ENCODE data around the gene DCAKD. TPM values are rescaled to one million over a fixed set of nuclear protein-coding genes. Genes with fewer than 3 reads are reported as not detected.

The DCAKD gene
- total RNA-seq, 1 experiment from 2014 or later: 31.9 TPM

- ATAC-seq: no peak
- H4K20me1 ChIP-seq (ENCODE audit: insufficient read depth): no peaks in the 10 kb centered on the region
- POLR2A ChIA-PET: no interaction called here
Observed at GRCh38 chr17:44992242-44992939, 59.0 kb downstream of the DCAKD start.

More at GRCh38 chr17:44992242-44992939, 59.0 kb downstream of the DCAKD start:
- Histone ChIP-seq H3K27ac (ENCODE audit: low read depth, low read length) (no peak overlapping the region), H3K9me3 (ENCODE audit: control insufficient read depth in 1 of 2, insufficient read depth in 1 of 2, low read depth in 1 of 2, low read length in 2 of 2) (no peaks in the 10 kb centered on the region), H3K9ac (ENCODE audit: low read length) (no peak overlapping the region), H3K27me3 (ENCODE audit: insufficient read depth, low read length) (no peaks in the 10 kb centered on the region), H3K79me2 (ENCODE audit: insufficient read depth, low read length) (no peaks in the 10 kb centered on the region), H3K4me3 (replicated peaks in 1 of 2; ENCODE audit: low read depth in 1 of 2, low read length in 2 of 2) (no peak overlapping the region), H3K9me2 (ENCODE audit: insufficient read depth) (no peaks in the 10 kb centered on the region), H3K4me2 (ENCODE audit: low read length) (no peak overlapping the region), H3K36me3 (ENCODE audit: control insufficient read depth in 1 of 2, insufficient read depth in 2 of 2, low read length in 2 of 2) (no peaks in the 10 kb centered on the region), H2AFZ (ENCODE audit: low read depth, low read length, poor library complexity, severe bottlenecking) (no peak overlapping the region), H3K4me1 (ENCODE audit: control insufficient read depth in 1 of 2, insufficient read depth in 2 of 2, low read length in 2 of 2) (no peaks in the 10 kb centered on the region)
- DNase-seq (ENCODE audit: low read depth, low spot score): no peak
- ChIA-PET CTCF (no interaction called here), RAD21 (ENCODE audit: low non-redundant PET in 1 of 2, low total read pairs in 2 of 2, uncharacterized antibody in 2 of 2, unreplicated experiment in 2 of 2) (no interaction called here)
- BruUV-seq (replicated peaks): no TSS peak
- TF ChIP-seq CEBPB (IDR thresholded peaks at IDR 0.05; ENCODE audit: low read depth) (no peak), POLR2AphosphoS5 (IDR thresholded peaks at IDR 0.05; ENCODE audit: low read depth, low read length) (no peak), CBX3 (IDR thresholded peaks at IDR 0.05; ENCODE audit: low read depth) (no peak), ZFX (IDR thresholded peaks at IDR 0.05) (no peak), ELF1 (IDR thresholded peaks at IDR 0.05; ENCODE audit: borderline replicate concordance, low read depth) (no peak), MAX (IDR thresholded peaks at IDR 0.05) (no peak), SP1 (IDR thresholded peaks at IDR 0.05; ENCODE audit: low read depth) (no peak), JUND (IDR thresholded peaks at IDR 0.05) (no peak), EZH2phosphoT487 (IDR thresholded peaks at IDR 0.05; ENCODE audit: borderline replicate concordance) (no peak), ATF3 (IDR thresholded peaks at IDR 0.05) (no peak), SIN3A (IDR thresholded peaks at IDR 0.05; ENCODE audit: low read depth) (no peak), EZH2 (IDR thresholded peaks at IDR 0.05) (no peak), CTCF (IDR thresholded peaks at IDR 0.05 in 2 of 3, conservative IDR thresholded peaks at IDR 0.05 in 1 of 3; ENCODE audit: borderline replicate concordance in 1 of 3, insufficient read depth in 1 of 3, low read depth in 2 of 3, low read length in 2 of 3) (no peak)
- intact Hi-C loops (cut with micrococcal nuclease): no loop called here
